Fibroblast of upper back skin (primary cell): Measurements from ENCODE around the gene SLC25A45.

Experiments
- DNase-seq: peaks from one replicate; pipeline ENCODE4 v3.0.0-alpha.2; 2013

The SLC25A45 gene

DNA sequence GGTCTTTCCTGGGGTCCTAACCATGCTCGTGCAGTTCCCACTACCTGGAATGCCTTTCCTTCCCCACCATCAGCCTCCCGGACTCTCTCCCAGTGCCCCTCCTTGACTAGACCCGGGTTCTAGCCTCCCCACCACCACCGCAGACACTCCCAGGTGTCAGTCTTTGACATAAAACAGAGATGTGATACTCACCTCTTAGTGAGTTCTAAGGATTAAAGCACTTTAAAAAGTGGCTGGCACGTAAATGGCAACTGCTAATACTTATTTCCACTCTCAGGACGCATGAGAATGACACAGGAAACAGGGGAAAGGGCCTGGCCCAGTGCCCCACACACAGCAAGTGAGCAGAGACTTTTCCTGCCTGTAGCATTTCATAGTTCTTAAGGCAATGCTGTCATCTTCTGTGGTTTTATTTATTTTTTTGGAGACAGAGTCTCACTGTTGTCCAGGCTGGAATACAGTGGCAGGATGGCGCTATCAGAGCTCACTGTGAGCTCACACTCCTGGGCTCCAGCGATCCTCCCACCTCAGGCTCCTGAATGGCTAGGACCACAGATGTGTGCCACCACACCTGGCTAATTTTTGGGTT is 1.9 kb upstream of the SLC25A45 start:
- DNase-seq = no peak

DNA sequence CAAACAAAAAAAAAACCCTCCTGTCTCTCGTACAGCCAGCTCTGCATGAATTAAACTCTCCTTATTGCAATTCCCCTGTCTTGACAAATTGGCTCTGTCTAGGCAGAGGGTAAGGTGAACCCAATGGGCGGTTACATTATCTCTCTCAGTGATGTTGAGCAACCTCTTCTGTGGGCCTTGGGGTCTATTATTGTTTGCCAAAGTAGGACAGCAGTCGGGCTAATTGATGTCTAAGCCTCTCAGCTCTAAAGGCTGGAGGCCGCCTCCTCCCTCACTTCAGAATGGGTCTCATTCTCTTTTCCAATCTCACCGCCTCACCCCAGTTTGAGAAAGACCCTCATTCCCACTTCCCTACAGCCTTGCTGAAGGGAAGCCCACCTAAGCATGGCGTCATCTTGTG is 1.3 kb upstream of the SLC25A45 start:
- no peak for DNase-seq

- no peak for DNase-seq
These were observed 440 bp upstream of the SLC25A45 start for GRCh38 chr11:65382804-65383368.

DNA sequence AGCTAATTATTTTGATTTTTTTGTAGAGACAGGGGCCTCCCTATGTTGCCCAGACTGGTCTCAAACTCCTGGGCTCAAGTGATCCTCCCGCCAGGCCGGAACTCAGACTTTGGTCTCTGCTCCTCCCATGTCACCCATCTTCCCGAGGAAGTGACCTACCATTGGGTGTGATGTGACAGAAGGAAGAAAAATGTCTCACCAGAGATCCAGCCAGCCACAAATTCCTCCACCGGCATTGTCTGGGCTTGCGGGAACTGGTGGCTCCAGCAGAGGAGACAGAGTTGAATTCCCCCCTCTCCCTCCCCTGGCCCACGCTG is 772 bp downstream of the SLC25A45 start:
- DNase-seq = peak; percentile 60

GRCh38 chr11:65380460-65381119 is 1.9 kb downstream of the SLC25A45 start:
- DNase-seq = no peak

DNA sequence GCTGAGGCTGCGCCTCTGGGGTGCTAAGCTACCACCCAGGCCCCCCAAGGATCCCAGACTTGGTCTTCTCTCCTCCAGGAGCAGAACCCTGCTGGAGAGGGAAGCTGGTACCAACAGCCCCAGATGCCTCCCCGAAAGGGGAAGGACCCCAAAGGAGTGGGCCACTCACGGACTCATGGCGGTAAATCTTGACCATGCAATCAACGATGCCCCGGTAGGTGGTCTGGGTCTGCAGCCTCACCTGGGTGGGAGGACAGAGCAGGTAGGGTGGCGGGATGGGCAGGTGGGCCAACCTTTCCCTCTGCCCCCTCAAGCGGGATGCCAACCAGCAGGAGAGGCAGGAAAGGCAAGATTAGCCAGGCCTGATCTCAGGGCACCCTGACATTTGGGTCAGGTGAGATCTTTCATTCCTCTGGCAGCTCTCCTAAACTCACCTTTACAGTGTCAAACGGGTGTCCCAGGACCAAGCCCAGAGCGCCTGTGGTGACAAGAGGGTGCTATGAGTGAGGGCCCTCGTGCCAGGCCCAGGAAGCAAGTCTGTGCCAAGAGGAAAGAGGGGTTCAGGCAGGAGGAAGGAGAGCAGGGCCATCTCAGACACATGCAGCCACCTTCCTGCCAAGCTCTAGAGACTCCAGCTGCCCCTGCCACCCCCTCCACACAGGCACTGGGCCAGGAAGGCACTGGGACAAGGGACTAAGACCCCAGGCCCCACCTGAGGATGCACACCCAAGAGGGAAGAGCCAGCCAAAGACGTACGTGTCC is 2.6 kb downstream of the SLC25A45 start:
- no peak for DNase-seq

GRCh38 chr11:65378928-65379638 is 3.4 kb downstream of the SLC25A45 start:
- no peak for DNase-seq

GRCh38 chr11:65378208-65378927 is 4.1 kb downstream of the SLC25A45 start:
- DNase-seq = no peak

DNA sequence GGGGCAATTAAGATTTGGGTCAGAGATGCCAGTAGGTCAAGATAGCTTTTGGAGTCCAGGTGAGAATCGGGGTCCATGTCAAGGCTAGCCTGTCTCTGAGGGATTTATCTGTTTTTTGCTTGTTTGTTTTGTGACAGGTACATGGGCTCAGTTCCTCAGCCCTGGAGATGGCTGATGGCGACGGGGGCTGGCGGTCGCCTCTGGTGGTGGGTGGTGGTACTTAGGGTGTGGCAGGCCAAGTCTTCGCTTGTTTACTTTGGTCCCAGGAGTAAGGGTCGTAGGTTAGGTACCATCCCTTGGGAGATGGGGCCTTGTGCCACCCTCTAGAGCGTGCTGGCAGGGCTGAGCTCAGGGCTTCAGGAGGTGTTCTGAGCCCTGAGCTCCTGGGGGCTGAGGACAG is 4.7 kb downstream of the SLC25A45 start:
- no peak for DNase-seq

DNA sequence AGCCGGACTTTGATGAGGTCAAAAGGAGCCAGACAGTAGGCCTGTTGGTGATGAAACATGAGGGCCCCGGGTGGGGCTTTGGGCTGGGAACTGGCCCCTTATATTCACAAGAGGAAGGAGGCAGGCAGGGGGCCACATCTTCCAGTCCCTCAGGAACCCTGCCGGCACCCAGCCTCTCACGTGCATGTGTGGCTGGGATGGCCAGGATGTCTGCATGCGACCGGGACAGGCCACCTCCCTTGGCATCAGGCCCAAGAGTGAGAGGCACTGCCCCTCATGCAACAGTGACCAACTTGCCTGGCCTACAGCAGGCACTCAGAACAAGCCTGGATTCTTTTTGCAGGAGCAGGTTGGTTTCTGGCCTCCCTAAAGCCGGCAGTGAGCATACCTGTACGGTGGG is 5.4 kb downstream of the SLC25A45 start:
- DNase-seq = no peak

GRCh38 chr11:65376138-65376713 is 6.2 kb downstream of the SLC25A45 start:
- DNase-seq = no peak

DNA sequence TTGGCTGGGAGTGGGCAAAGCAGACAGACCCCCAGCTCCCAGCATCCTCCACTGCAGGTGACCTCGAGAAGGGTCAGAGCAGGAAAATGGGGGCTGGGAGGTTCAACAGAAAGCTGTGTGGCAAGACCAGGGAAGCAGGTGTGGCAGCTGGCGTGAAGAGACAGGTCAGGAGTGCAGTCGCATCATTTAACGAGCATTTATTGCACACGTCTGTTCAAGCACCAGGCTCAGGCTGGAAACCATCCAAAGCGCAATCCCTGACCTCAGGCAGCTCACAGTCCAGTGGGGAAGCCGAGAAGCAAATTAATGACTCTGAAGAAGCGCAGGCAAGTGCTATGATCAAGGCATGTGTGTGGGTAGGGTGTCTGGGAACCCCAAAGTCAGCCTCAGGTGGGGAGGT is 7.4 kb downstream of the SLC25A45 start:
- DNase-seq = no peak

GRCh38 chr11:65373839-65374580 is 8.4 kb downstream of the SLC25A45 start:
- DNase-seq = no peak

DNA sequence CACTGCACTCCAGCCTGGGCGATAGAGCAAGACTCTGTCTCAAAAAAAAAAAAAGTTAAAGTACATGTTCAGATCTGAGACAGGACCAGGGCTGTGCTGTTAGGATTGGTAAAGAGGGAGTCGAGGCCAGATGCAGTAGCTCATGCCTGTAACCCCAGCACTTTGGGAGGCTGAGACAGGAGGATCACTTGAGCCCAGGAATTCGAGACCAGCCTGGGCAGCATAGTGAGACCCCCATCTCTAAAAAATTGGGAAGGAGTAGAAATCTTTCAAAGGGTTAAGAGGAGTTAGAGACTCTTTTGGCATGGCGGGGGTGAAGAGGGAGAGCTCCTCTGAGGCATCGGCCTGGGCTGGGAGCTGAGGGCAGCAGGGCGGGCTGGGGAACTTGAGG is 11.8 kb downstream of the SLC25A45 start:
- DNase-seq = no peak

GRCh38 chr11:65366340-65366773 is 16.1 kb downstream of the SLC25A45 start:
- peak; percentile 82 for DNase-seq

DNA sequence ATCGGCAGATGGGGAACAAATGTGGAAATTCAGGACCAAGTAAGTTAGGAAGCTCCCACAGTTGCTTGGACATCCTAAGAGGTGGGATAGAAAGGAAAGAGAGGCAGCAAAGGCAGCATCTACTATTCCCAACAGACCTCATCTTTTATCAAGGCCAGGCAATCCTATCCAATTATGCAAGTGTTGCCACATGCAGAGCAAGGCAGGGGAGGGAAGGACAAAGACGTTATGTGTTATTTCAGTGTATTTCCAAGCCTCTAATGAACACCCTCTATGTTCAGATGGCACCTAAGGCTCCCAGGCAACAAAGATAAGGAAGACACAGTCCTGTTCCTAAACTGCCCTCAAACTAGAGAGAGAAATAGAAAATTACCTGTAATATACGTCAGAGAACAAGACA is 18.7 kb downstream of the SLC25A45 start:
- no peak for DNase-seq

- no peak for DNase-seq
These were observed 19.5 kb downstream of the SLC25A45 start for GRCh38 chr11:65362966-65363365.

DNA sequence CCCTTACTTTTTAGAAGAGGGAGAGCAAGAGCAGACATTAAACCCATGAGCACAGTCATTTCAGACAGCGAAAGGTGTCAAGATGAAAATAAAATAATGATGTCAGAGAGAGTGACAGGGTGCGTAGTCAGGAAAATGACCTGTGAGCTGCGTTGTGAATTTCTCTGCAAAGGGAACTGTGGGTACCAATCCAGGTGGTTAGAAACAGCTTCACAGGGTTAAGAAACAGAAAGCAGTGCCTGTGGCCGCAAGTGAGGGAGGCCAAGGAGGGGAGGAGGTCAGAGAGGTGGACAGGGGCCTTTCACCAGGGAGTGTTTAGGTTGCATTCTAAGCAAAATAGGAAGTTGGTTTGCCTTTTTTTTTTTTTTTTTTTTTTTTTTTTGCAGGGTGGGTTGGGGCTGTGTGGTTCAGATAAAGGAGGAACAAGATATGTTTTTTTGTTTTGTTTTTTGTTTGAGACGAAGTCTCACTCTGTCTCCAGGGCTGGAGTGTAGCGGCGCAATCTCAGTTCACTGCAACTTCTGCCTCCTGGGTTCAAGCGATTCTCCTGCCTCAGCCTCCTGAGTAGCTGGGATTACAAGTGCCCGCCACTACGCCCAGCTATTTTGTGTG is 20.0 kb downstream of the SLC25A45 start:
- no peak for DNase-seq

GRCh38 chr11:65357856-65358356 is 24.5 kb downstream of the SLC25A45 start:
- DNase-seq = no peak

- DNase-seq = no peak
These were observed 26.0 kb downstream of the SLC25A45 start for GRCh38 chr11:65356394-65356972.
